Activated naive CD4-positive, alpha-beta T cell treated with anti-CD3 and anti-CD28 coated beads, Interleukin-2, amount 50 U/mL, for 24 hours (primary cell): ENCODE results near the gene FAM53B.

ENCODE experiments used
- H3K27ac Mint-ChIP-seq: one replicate; pipeline ENCODE4 v1.8.0; 2021; ENCODE audit warnings: mild to moderate bottlenecking, mixed read lengths
- H3K27me3 Mint-ChIP-seq: one replicate; pipeline ENCODE4 v1.8.0; 2021; ENCODE audit warnings: mixed read lengths
- H3K36me3 Mint-ChIP-seq: one replicate; pipeline ENCODE4 v1.8.0; 2021; ENCODE audit warnings: mixed read lengths
- H3K4me1 Mint-ChIP-seq: one replicate; pipeline ENCODE4 v1.8.0; 2021; ENCODE audit warnings: mixed read lengths
- H3K4me3 Mint-ChIP-seq: one replicate; pipeline ENCODE4 v1.8.0; 2021; ENCODE audit warnings: mild to moderate bottlenecking, mixed read lengths
- H3K9me3 Mint-ChIP-seq: one replicate; pipeline ENCODE4 v1.8.0; 2021; ENCODE audit warnings: mixed read lengths

Gene FAM53B

DNA sequence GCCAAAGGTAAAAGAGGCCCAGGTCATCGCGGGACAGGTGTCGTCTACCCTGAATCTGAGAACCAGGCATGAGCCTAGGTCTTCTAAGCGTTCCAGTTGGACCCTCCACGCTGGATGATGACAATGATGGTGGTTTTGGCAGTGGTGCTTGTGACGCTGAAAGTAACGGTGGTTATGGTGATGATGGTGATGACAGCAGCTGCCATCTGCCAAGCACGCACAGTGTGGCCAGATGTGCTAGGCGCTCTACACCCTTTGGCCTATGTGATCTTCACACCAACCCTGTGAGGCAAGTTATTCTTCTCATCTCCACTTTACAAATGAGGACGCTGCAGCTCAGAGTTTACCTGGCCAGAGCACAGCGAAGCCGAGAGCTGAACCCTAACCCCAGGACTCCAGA is 93.9 kb downstream of the FAM53B start:
- Mint-ChIP-seq H3K9me3 (no peaks in the 10 kb centered on the region), H3K4me3 (peak overlapping the region; percentile 3), H3K27ac (peak overlapping the region; percentile 91), H3K27me3 (no peaks in the 10 kb centered on the region), H3K4me1 (peaks cover 87% of the 10 kb centered on the region), H3K36me3 (no peaks in the 10 kb centered on the region)

DNA sequence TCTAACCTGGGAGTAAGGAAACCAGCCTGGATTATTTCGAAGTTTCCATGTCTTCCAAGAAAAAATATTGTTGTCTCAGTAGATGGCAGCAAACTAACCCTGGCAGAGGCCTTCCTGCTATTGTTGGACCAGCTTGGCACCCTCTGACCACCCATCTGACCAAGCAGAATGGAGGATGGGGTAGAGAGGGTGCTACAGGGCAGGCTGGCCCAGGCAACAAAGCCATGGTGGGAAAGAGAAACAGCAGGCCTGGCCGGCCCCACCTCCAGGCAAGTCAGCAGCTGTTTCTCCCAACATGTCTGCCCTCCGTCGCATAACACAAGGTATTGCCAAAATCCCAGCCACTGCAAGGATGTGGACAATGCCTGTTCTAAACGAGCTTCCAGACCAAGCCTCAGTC is 95.0 kb downstream of the FAM53B start:
- Mint-ChIP-seq H3K27me3 (no peaks in the 10 kb centered on the region), H3K4me3 (no peak overlapping the region), H3K4me1 (peaks cover 86% of the 10 kb centered on the region), H3K36me3 (no peaks in the 10 kb centered on the region), H3K27ac (peak overlapping the region; percentile 93), H3K9me3 (no peaks in the 10 kb centered on the region)

GRCh38 chr10:124648738-124649137 is 95.4 kb downstream of the FAM53B start:
- Mint-ChIP-seq H3K9me3 (no peaks in the 10 kb centered on the region), H3K4me1 (peaks cover 88% of the 10 kb centered on the region), H3K36me3 (no peaks in the 10 kb centered on the region), H3K4me3 (peak overlapping the region; percentile 73), H3K27me3 (no peaks in the 10 kb centered on the region), H3K27ac (peak overlapping the region; percentile 93)

GRCh38 chr10:124648131-124648475 is 96.1 kb downstream of the FAM53B start:
- H3K36me3 Mint-ChIP-seq: no peaks in the 10 kb centered on the region
- H3K4me1 Mint-ChIP-seq: peaks cover 90% of the 10 kb centered on the region

GRCh38 chr10:124647421-124648130 is 96.6 kb downstream of the FAM53B start:
- Mint-ChIP-seq H3K4me3 (peak overlapping the region; percentile 55), H3K36me3 (no peaks in the 10 kb centered on the region), H3K4me1 (peaks cover 94% of the 10 kb centered on the region), H3K9me3 (no peaks in the 10 kb centered on the region), H3K27me3 (no peaks in the 10 kb centered on the region), H3K27ac (peak overlapping the region; percentile 69)

More at GRCh38 chr10:124648131-124648475, 96.1 kb downstream of the FAM53B start:
- H3K9me3 Mint-ChIP-seq: no peaks in the 10 kb centered on the region
- no peaks in the 10 kb centered on the region for H3K27me3 Mint-ChIP-seq
- H3K27ac Mint-ChIP-seq: peak overlapping the region; percentile 93
- H3K4me3 Mint-ChIP-seq: peak overlapping the region; percentile 73

DNA sequence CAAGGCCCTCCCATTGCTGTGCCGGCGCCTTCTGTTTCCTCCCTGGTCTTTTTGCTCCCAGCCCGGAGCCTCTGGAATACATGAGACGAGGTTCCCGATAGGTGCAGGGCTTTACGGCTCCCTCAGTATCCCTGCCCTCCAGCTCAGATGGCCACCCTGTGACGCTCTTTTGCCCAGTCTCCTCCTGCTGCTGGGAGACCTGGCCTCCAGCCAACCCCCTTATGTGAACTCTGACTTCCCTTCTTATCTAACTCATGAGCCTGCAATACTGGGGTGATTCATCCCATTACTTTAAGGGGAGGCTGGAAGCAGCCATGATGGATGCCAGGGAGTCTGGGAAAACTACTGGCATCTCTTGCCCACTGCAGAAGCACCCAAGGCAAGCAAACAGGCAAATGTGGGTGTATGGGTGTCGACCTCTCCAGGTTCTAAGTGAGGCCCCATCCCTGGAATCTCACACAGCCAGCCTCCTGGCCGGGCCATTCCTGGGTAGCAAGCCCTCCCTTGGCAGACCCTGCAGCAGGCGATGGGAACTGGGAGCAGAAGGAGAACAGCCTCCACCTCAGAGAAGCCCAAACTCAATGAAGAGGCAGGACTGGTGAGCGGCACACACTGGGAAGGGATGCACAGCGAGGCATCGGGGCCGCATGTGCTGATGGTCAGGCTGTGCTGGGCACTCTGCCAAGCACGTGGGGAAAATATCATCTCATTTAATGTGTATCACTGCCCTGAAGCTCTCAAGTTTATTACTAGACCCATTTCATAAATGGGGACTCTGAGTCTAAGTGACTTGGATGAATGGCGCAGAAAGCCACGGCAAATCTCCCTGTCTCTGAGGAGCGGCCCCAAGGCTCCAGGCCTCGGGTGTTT is 97.5 kb downstream of the FAM53B start:
- Mint-ChIP-seq H3K9me3 (no peaks in the 10 kb centered on the region), H3K4me3 (peak overlapping the region; percentile 55), H3K36me3 (no peaks in the 10 kb centered on the region), H3K4me1 (peaks cover 95% of the 10 kb centered on the region), H3K27me3 (no peaks in the 10 kb centered on the region), H3K27ac (peak overlapping the region; percentile 69)

DNA sequence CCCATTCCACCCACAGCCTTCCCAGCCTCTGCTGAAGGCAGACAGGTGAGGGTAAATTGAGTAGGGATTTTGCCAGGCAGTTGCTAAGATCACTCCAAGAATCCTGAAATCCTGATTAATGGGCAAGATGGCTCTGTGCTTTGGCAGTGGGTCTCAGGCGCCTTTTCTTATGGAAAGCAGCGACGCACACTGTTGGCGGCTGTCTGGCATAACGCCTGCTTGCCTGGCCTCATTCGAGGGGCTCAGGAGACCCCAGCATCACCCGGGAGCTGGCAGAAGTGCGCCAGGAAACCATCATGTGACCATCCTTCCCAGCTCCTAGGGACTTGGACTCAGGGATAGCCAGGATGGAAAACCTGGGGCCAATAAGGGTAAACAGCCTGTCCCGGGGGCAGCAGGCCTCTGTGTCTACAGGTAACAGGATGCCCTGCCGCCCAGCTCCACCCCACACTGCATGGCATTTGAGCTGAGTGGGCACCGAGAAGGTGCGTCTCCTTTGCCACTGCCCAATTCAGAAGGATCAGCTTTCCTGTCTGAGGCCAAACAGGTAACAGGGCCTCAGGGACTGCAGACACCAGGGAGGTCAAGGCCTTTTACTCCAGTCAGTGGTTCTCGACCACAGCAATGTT is 98.6 kb downstream of the FAM53B start:
- Mint-ChIP-seq H3K36me3 (no peaks in the 10 kb centered on the region), H3K4me3 (no peak overlapping the region), H3K27me3 (no peaks in the 10 kb centered on the region), H3K4me1 (peaks cover 95% of the 10 kb centered on the region), H3K9me3 (no peaks in the 10 kb centered on the region), H3K27ac (peak overlapping the region; percentile 30)

DNA sequence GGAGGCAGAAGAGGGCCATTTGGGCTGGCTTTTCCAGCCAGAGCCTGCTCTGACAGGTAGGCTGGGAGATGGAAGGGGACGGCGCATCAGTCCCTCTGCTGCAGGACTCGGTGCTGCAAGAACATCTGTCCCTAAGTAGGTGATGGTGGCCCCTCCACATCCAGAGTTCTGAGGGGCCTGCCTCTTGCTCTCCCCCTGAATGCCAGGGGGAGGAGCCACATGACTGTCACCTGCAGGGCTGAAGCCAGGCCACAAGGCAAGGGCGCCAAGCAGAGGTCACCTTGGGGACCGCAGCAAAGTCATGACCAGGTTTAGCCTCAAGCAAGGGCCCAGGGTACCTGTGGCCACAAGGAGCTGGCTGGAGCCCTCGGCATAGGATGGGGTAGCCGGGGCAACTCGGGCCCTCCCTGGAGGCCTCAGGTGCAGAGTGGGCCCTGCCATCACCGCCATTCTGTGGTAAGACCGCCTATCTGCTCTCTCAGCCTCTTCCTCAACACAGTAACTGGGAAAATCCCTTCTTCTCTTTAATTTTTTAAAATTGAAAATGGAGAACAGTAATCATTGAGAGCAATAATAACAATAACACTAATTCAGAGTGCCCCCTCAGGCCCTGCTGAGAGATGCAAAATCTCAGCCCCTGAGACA is 99.3 kb downstream of the FAM53B start:
- H3K9me3 Mint-ChIP-seq: no peaks in the 10 kb centered on the region
- H3K36me3 Mint-ChIP-seq: no peaks in the 10 kb centered on the region
- no peak overlapping the region for H3K4me3 Mint-ChIP-seq
- peaks cover 95% of the 10 kb centered on the region for H3K4me1 Mint-ChIP-seq
- H3K27ac Mint-ChIP-seq: no peak overlapping the region
- H3K27me3 Mint-ChIP-seq: no peaks in the 10 kb centered on the region

DNA sequence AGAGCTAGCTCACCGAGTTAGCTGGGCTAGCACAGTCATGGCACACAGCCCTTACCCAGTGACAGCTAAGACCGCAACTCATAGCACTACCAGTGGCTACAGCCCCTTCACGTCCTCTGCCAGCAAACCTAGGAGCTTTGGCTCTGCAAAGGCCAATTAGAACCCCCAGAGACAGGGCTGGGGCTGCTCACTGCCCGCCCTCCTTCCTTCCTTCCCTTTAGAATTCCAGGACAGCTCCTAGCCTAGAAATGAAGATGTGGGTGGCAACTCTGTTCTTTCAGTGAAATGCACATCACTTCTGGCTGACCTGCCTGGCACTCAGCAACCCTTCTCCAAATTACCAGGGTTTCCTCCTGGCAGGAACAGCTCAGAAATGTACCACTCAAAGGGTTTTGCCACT is 99.9 kb downstream of the FAM53B start:
- Mint-ChIP-seq H3K36me3 (no peaks in the 10 kb centered on the region), H3K9me3 (no peaks in the 10 kb centered on the region), H3K4me3 (no peak overlapping the region), H3K4me1 (peaks cover 93% of the 10 kb centered on the region), H3K27ac (peak overlapping the region; percentile 76), H3K27me3 (no peaks in the 10 kb centered on the region)

- no peak overlapping the region for H3K4me3 Mint-ChIP-seq
- H3K36me3 Mint-ChIP-seq: no peaks in the 10 kb centered on the region
- H3K4me1 Mint-ChIP-seq: peaks cover 86% of the 10 kb centered on the region
- no peaks in the 10 kb centered on the region for H3K27me3 Mint-ChIP-seq
- no peak overlapping the region for H3K27ac Mint-ChIP-seq
- no peaks in the 10 kb centered on the region for H3K9me3 Mint-ChIP-seq
Measured at GRCh38 chr10:124643330-124644009, 100.7 kb downstream of the FAM53B start.

- peak overlapping the region; percentile 55 for H3K27ac Mint-ChIP-seq
- H3K27me3 Mint-ChIP-seq: no peaks in the 10 kb centered on the region
- peak overlapping the region; percentile 19 for H3K4me3 Mint-ChIP-seq
- no peaks in the 10 kb centered on the region for H3K36me3 Mint-ChIP-seq
- H3K4me1 Mint-ChIP-seq: peaks cover 85% of the 10 kb centered on the region
- no peaks in the 10 kb centered on the region for H3K9me3 Mint-ChIP-seq
Measured at GRCh38 chr10:124642088-124642710, 102.0 kb downstream of the FAM53B start.

DNA sequence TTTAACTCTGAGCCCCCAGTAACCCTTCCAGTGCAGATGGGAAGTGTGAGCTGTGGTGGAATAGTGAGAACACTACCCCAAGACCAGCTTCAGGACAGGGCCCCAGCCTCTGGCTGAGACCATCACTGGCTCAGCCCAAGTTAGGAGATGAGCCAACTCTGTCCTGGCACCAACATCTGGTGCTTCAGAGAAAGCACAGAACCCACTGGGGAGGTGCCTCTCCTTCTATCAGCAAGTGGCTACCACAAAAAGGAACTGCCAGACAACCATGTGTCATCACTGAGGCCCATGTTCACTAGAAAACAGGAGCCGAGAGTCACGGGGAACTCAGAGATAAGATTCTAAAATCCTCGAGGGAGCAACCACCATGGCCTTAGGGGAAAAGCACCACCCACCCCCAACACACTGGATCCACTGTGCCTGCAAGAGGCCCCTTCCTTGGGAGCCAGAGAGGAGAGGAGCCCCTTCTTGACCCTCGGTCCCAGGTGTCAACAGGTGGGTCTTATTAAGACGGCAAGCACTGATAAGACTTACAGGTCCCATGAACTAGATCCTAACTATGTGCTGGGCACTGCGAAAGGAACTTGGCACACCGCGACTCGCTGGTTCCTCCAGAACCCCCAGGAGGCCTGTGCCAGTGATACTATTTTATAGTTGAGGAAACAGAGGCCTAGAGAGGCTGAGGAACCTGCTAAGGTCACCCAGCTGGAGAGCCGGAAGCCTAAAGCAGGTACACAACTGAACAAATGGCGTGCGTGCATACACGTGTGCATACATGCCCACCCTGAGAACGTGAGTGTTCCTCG is 102.7 kb downstream of the FAM53B start:
- H3K4me3 Mint-ChIP-seq: peak overlapping the region; percentile 63
- peaks cover 85% of the 10 kb centered on the region for H3K4me1 Mint-ChIP-seq
- H3K27ac Mint-ChIP-seq: peak overlapping the region; percentile 57

GRCh38 chr10:124640538-124641231 is 103.5 kb downstream of the FAM53B start:
- peaks cover 85% of the 10 kb centered on the region for H3K4me1 Mint-ChIP-seq
- no peaks in the 10 kb centered on the region for H3K9me3 Mint-ChIP-seq
- H3K27ac Mint-ChIP-seq: peak overlapping the region; percentile 89
- no peaks in the 10 kb centered on the region for H3K27me3 Mint-ChIP-seq
- no peaks in the 10 kb centered on the region for H3K36me3 Mint-ChIP-seq
- H3K4me3 Mint-ChIP-seq: peak overlapping the region; percentile 67

More for the DNA sequence above, 102.7 kb downstream of the FAM53B start:
- no peaks in the 10 kb centered on the region for H3K36me3 Mint-ChIP-seq
- H3K27me3 Mint-ChIP-seq: no peaks in the 10 kb centered on the region
- no peaks in the 10 kb centered on the region for H3K9me3 Mint-ChIP-seq
